Left renal pelvis (tissue), 4 donors: ENCODE data around the gene ID2. TPM values are rescaled to one million over a fixed set of nuclear protein-coding genes. Genes with fewer than 3 reads are reported as not detected.
A peak's percentile ranks its signal among the peaks of the same experiment; 100 is the strongest.

Experiments used
- DNase-seq, 4 donors: peaks; one replicate each; pipeline ENCODE4 v3.0.0-alpha.2; 2013; ENCODE audit warnings: low read depth in 4 of 4, low spot score in 3 of 4
- polyA plus RNA-seq, 4 donors: library from polyadenylated mRNA; unstranded; fragments of 120-200 nt; gene quantifications; one replicate each; pipeline ENCODE4 v1.2.1, GENCODE V29; 2013; ENCODE audit not compliant: insufficient read length in 4 of 4

Gene ID2
- polyA plus RNA-seq, 4 donors: 245 to 352 (median 299) TPM

DNA sequence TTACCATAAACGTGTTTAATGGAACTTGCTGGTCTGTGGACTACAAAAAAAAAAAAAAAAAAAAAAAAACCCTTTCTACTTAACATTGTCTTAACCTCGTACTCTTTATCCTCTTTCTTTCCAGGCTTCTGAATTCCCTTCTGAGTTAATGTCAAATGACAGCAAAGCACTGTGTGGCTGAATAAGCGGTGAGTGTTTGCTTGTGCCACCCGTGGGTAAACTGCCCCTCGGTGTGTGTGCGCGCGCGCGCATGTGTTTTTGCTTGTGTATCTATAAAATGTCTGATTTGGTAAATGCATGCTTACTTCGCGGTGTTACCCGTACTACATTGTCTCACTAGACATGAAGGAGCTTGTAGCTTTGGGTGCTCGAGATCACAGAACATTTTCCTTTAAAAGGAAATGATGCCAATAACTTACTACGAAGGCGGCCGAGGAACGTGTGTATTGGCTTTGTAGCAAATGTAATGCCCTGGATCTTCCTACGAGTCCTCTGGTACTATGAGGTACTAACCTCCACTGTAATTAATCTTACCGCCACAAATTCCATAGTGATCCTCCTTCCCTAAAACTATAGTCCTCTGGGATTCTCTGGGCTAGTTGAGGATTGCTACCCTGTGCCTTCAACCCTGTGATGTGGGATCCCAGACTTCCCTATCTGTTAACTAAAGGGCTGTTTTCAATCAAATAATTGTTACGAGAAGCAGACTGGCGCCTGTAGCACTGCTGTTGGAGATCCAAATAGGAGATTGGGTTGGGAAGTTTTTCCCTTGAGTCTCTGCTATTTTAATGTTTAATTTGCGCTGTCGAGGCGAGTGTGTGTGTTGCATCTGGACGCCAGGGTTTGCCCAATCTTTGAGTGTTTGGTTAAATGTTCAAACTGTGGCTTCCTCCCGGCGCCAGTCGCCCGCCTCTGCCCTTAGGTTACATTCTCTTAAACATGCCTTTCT is 1.1 kb downstream of the ID2 start:
- DNase-seq: peak in 2 of 4 donors; percentile 20 to 50

DNA sequence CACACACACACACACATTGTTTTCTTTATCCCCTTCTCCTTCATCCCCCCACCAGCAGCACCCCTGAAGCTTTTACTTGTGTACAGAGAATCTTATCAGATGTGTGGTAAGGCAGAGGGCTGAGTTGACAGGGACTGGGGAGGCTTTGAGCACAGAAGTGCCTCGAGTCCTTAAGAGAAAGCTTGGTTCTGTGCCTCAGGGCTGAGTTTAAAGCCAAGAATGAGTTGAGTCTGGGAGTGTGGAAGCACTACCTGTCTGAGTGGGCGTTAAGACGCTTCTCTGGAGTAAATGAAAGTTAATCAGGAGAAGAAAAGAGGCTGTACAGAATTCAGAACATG is 2.7 kb downstream of the ID2 start:
- peak in 2 of 4 donors; percentile 26 to 39 for DNase-seq

GRCh38 chr2:8684878-8685696 is 3.2 kb downstream of the ID2 start:
- DNase-seq: peak in 2 of 4 donors; percentile 46 to 49

DNA sequence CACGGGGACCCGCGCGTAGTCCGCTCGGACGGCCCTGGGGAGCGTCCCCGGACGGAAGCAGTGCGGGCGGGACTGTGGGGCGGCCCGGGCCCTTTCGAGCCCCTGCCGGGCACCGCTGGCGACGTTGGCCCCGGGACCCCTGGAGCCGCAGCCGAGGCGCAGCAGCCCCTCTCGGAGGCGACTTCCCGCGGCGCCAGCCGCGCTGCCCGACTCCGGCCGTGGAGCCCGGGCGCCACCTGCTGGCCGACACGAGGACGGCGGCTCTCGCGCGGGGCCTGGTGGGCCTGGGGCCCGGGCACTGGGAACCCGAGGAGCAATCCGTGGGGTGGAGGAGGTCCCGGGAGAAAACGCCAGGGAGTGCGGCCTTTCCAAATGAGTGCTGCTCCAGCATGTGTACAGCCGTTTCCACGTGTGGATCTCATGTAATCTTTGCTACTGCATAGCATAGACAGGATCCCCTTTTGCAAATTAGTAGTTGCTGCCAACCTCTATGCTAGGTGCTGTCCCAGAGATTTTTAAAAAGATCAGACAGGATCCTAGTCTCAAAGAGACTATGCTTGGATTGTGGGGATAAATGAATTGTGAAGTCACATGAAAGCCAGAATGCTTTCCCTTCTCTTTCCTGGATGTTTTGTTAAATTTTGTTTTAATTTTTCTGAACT is 4.0 kb downstream of the ID2 start:
- peak; percentile 51 to 66 (median 58) for DNase-seq

GRCh38 chr2:8691859-8692437 is 10.1 kb downstream of the ID2 start:
- DNase-seq: no peak

DNA sequence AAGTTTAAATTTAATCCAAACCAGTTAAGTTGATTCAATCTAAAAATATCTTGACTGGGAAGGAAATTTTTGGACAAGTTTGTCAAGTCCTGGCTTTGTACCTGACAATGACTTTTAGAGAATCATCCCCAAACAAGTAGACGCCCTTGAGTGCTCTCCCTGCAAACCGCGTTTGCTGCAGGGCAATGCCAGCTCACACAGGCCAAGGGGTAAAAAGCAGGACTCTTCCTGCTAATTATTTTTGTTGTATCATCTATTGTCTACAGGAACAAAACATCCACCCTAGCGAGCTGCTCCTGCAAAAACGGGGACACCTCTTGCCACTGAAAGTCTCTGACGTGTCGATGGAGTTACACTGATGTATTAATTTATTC is 10.9 kb downstream of the ID2 start:
- DNase-seq: no peak

GRCh38 chr2:8693157-8693821 is 11.4 kb downstream of the ID2 start:
- DNase-seq: peak in 1 of 4 donors; percentile 24

GRCh38 chr2:8694737-8695136 is 12.9 kb downstream of the ID2 start:
- DNase-seq: no peak

GRCh38 chr2:8697190-8697589 is 15.3 kb downstream of the ID2 start:
- DNase-seq: no peak

DNA sequence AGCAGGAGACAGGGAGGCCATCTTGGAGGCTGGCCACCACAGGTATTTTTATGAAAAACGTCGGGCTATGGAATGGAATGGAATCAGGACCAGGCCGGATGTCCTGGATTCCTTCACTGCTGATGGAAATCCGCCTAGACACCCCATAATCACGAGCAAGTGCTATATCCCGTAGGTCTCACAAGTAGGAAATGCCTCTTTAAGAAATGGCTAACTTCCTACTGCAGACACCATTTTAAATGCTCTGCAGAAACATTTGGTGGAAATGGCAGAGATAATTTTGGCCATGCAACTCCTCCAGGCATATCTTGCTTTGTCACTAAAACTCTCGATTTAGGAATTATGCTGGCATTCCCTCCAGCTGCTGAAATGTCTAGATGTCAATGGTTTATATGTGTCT is 18.0 kb downstream of the ID2 start:
- no peak for DNase-seq

GRCh38 chr2:8701681-8702379 is 20.0 kb downstream of the ID2 start:
- no peak for DNase-seq

DNA sequence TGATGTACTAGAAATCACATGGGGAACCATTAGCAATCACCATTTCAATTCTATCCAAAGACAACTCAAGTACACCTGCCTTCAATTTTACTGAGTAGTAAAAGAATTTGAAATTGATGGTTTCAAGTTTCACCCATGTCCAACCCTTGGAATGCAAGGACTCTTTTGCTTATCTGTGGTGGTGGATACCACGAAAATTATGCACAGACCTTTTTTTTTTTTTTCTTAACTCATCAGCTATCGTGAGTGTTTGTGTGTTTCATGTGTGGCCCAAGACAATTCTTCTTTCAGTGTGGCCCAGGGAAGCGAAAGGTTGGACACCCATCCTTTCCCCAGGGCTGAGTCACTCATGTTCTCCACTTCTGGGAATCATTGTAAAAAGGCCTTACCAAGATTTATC is 23.1 kb downstream of the ID2 start:
- DNase-seq: no peak

DNA sequence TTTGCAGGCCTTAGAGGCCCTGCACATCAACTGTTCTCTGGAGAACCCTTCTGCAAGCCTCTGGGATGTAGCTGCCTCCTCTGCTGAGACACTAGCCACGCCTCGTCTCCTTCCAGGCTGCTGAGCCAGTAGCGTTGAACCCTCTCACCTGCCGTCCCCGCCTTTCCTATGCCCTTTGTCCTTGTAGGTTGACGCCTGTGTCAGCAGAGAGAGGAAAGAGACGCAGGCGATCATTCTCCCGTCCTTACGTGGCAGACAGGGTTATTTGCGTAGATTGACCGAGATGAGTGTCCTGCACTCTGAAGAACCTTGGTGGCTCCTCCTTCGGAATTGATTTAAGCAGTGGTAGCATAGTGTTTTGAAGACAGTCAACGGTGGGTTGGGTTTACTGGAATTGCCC is 27.8 kb downstream of the ID2 start:
- no peak for DNase-seq

- DNase-seq: no peak
Observed at GRCh38 chr2:8710951-8711350, 29.1 kb downstream of the ID2 start.

- DNase-seq: no peak
Observed at GRCh38 chr2:8714283-8714682, 32.4 kb downstream of the ID2 start.

DNA sequence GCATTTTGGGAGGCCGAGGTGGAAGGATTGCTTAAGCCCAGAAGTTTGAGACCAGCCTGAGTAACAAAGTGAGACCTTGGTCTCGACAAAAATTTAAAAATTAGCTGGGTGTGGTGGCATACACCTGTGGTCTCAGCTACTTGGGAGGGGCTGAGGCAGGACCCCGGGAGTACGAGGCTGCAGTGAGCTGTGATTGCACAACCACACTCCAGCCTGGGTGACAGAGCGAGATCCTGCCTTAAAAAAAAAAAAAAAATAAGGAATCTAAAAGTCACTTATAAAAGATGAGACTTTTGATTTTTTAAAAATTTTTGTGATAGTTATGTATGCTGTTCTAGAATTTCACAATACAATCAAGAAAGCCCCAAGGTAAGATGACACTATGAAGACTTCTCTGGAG is 33.1 kb downstream of the ID2 start:
- no peak for DNase-seq

DNA sequence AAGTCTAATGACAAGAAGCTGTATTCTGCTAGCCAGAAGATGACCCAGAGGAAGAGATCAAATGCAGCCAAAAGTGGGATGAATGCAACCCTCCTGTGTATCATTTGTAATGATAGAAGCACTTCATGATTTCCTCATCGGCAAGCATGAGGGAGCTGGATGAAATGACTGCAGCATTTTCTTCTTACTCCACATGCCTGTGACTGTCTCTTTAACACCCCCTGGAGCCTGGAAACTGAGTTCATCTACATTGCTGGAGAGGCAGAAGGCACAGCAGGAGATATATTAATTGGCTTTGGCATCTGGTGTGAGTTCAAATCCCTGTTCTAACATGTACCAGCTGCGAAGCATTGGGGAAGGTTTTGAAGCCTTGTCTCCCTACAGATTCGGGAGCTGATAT is 37.7 kb downstream of the ID2 start:
- no peak for DNase-seq

DNA sequence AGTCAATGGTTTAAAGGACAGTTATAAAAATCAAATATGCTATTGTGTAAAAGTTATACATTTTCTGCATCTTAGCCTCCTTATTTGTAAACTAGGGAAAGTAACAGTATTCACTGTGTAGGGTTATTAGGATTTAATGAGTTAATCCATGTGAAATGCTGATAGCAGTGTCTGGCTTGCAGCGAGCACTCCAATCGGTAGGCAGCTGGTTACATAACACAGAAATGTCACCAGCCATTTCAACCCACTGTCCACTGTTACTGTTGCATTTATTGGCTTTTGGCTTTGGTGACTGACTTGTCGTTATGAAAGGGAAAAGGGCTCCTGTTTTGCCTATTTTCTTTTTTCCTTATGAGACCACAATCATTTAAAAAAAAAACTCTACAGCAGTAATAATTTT is 38.9 kb downstream of the ID2 start:
- no peak for DNase-seq

- no peak for DNase-seq
Observed at GRCh38 chr2:8721410-8721809, 39.6 kb downstream of the ID2 start.

DNA sequence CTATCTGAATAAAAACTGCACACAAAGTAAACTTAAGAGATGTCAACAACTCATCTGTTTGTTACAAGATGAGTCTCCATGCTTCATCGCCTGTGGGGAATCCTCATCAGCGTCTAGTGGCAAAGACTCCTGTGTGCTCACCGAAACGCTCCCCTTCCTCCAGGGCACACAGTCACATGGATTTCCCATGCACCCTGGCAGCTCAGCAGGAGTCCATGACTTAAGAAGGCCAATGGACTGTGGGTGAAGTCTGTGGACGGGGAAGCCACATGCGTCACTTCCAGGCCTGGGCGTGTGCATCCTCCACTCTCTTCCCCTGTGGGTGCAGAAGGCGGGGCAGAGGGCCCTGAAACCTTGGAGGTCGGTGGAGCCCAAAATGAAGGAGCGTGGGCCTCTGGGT is 41.1 kb downstream of the ID2 start:
- DNase-seq: no peak
